Small intestine (tissue), 7 donors: ENCODE measurements around the gene TNC. TPM values are rescaled to one million over a fixed set of nuclear protein-coding genes. Genes with fewer than 3 reads are reported as not detected.
A peak's percentile ranks its signal among the peaks of the same experiment; 100 is the strongest.

ENCODE experiments used
- DNase-seq, 2 donors: peaks; one replicate each; pipeline versions ENCODE4 v3.0.0 to v3.0.0-alpha.2; 2013
- FAIRE-seq: peaks from 2 replicates; lab custom pipeline; 2012; peaks lifted over from hg19 to GRCh38; lab: Jason Lieb, UNC
- H3K27ac ChIP-seq, 3 donors: one replicate each; pipeline ENCODE4 v1.5.1; 2013; ENCODE audit warnings: low read length in 2 of 3, mild to moderate bottlenecking in 2 of 3, control low read depth in 1 of 3, inconsistent platforms in 1 of 3, low read depth in 1 of 3, moderate library complexity in 1 of 3
- H3K27me3 ChIP-seq, 3 donors: one replicate each; pipeline ENCODE4 v1.6.1; 2013; ENCODE audit warnings: low read length in 3 of 3, inconsistent platforms in 1 of 3; ENCODE audit not compliant: control insufficient read depth in 3 of 3, insufficient read depth in 3 of 3
- H3K36me3 ChIP-seq, 3 donors: one replicate each; pipeline ENCODE4 v1.6.1; 2013; ENCODE audit warnings: low read length in 3 of 3, inconsistent platforms in 1 of 3, low read depth in 1 of 3, mild to moderate bottlenecking in 1 of 3, moderate library complexity in 1 of 3; ENCODE audit not compliant: control insufficient read depth in 3 of 3, insufficient read depth in 2 of 3
- H3K4me1 ChIP-seq, 3 donors: one replicate each; pipeline ENCODE4 v1.6.1; 2013; ENCODE audit warnings: low read length in 2 of 3, inconsistent platforms in 1 of 3, low read depth in 1 of 3, mild to moderate bottlenecking in 1 of 3, moderate library complexity in 1 of 3; ENCODE audit not compliant: control insufficient read depth in 3 of 3, insufficient read depth in 2 of 3
- H3K4me3 ChIP-seq, 3 donors: one replicate each; pipeline ENCODE4 v1.5.1; 2013; ENCODE audit warnings: low read length in 3 of 3, control low read depth in 1 of 3, inconsistent platforms in 1 of 3, low read depth in 1 of 3, mild to moderate bottlenecking in 1 of 3, moderate library complexity in 1 of 3
- H3K9me3 ChIP-seq, 2 donors: one replicate each; pipeline ENCODE4 v1.6.1; 2013; ENCODE audit warnings: low read depth in 1 of 2, low read length in 1 of 2; ENCODE audit not compliant: control insufficient read depth in 2 of 2, insufficient read depth in 1 of 2
- WGBS, 3 donors: extraction: QIAGEN DNeasy Blood & Tissue Kit; methylation state at CpG; one replicate each; pipeline ENCODE4 v1.1.7; 2013; 5-methylcytosine and 5-hydroxymethylcytosine counted together
- polyA plus RNA-seq, 4 donors: library from polyadenylated mRNA; stranded (reverse) in 3 of 4; unstranded in 1 of 4; fragments of 200-250 nt in 3 of 4; fragments of 120-200 nt in 1 of 4; gene quantifications; one replicate each; pipeline versions ENCODE4 v1.2.1 to v1.2.3, GENCODE V29; 2013
- donor health status: healthy with polysubstance abuse.
- donor health status: control.
- donor health status: control.
- donor health status: Bipolar disorder and iron deficiency.
- donor health status: healthy.

TNC gene
- polyA plus RNA-seq, 4 donors: 0.54 to 19.6 (median 3.9) TPM

DNA sequence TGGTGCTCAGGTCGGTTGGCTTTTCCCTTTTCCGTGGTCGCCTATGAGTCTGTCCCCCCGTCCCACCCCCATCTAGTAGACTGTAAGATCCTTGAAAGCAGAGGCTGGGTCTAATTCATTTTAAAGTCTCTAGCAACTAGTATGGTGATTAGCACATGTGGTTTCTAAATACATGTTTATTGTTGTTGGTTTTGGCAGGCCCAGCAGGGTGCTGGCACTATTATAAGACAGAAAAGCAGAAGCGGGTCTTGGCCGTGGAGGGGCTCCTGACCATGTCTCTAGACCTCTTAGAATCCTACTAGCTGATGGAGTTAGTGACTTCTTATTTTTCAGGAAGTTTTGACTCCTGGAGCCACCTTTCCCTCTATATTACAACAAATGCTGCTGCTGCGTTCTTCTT is 126.1 kb downstream of the TNC start:
- Histone ChIP-seq H3K9me3 (no peaks in the 10 kb centered on the region), H3K27me3 (no peaks in the 10 kb centered on the region), H3K27ac (no peak overlapping the region), H3K4me1 (no peaks in the 10 kb centered on the region), H3K36me3 (no peaks in the 10 kb centered on the region), H3K4me3 (no peak overlapping the region)
- FAIRE-seq (no peak), DNase-seq (no peak)
- WGBS, 3 donors: 79 to 83% (median 80%) methylated on average over 7 of the region's 7 CpGs

DNA sequence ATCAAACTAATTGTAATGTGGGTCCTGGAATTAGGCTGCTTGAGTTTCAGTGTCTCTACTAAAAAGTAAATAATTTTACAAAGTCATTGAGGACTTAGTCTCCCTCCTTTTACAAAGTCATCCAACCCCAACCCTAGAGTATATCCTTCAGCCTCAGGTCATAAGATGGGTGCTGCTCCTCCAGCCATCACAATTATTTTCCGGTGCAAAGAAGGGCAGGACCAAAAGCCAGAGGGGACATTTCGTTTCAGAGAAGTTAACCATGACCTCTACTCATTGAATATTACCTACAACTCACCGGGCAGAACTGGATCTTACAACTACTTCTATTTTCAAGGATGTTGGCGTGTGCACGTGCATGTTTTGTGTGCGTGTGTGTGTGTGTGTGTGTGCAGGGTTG is 127.1 kb downstream of the TNC start:
- DNase-seq (no peak), FAIRE-seq (no peak)
- Histone ChIP-seq H3K9me3 (no peaks in the 10 kb centered on the region), H3K27ac (no peak overlapping the region), H3K36me3 (no peaks in the 10 kb centered on the region), H3K27me3 (no peaks in the 10 kb centered on the region), H3K4me1 (no peaks in the 10 kb centered on the region), H3K4me3 (no peak overlapping the region)
- 82 to 84% (median 82%) methylated on average over 6 of the region's 6 CpGs for WGBS, 3 donors

DNA sequence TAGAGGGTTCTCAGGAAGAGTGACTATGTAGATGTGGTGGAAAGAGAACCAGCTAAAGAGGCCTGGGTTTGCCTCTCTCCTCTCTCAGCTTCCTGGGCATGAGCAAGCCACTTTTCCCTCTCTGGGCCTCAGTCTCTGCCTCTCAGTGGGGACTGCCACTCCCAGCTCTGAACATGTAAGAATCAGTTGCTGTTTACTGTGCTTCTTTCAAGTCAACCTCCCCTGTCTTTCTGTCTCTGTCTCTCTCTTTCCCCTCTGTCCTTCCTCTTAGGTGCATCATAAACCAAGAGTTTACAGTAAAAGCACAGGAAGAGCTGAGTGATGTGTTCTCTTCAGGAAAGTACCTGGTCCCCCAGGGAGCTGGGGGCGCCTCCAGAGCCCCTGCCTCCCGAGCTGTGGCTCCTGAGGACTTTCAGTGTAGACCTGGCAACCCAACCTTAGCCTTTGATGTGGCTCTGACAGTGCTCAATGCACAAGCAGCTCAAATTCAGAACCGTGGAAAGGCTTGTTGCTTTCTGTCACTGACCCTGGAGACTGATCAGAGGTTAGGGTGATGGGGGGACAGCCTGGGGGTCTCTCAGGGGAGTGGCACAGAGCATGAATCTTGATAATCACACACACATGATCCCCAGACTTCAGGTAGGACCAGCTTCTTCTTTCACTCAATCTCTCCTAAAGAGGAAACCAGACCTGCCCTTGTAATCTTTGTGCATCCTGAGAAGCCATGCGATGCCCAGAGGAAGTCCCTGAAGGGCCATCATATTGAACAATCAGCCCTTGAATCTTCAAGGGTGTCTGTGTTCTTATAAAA is 128.2 kb downstream of the TNC start:
- Histone ChIP-seq H3K4me1 (no peaks in the 10 kb centered on the region), H3K9me3 (no peaks in the 10 kb centered on the region), H3K27ac (no peak overlapping the region), H3K36me3 (no peaks in the 10 kb centered on the region), H3K4me3 (no peak overlapping the region), H3K27me3 (peaks cover 0 to under 1% (median 0%) of the 10 kb centered on the region in 3 donors)
- no peak for DNase-seq
- FAIRE-seq: no peak
- 34 to 50% (median 39%) methylated on average over 4 of the region's 4 CpGs for WGBS, 3 donors

DNA sequence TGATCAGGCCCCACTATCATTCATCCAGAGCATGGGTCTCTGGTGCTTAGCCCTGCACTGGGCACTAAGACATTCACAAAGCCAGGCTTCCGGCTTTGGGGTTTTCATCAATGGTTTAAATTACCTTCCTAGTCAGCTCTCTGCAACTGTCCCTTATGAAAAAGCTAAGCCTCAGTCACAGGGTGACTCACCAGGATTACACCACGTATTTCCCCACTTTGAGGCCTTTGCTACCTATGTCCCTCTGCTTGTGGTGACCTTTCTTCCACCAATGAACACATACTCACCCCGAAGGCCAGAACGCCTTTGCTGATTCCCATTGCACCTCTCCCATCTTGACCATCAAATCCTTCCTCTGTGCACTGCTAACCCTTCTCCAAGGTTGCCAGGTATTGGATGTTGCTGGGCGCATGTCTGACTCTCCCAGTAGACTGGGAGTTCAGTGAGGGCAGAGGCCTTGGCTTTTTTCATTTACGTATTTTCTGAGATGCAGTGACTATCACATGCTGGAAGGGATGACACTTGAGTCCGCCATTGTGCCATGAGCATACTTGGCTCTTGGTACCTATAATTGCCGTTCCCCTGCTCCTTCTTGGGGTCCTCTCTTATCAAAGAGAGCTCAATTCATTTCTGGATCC is 128.9 kb downstream of the TNC start:
- no peak for FAIRE-seq
- Histone ChIP-seq H3K36me3 (no peaks in the 10 kb centered on the region), H3K4me3 (no peak overlapping the region), H3K27me3 (peaks cover 0 to 2% (median 0%) of the 10 kb centered on the region in 3 donors), H3K4me1 (no peaks in the 10 kb centered on the region), H3K27ac (no peak overlapping the region), H3K9me3 (no peaks in the 10 kb centered on the region)
- DNase-seq: peak in 1 of 2 donors; percentile 36
- WGBS, 3 donors: 70 to 86% (median 76%) methylated on average over 8 of the region's 8 CpGs

DNA sequence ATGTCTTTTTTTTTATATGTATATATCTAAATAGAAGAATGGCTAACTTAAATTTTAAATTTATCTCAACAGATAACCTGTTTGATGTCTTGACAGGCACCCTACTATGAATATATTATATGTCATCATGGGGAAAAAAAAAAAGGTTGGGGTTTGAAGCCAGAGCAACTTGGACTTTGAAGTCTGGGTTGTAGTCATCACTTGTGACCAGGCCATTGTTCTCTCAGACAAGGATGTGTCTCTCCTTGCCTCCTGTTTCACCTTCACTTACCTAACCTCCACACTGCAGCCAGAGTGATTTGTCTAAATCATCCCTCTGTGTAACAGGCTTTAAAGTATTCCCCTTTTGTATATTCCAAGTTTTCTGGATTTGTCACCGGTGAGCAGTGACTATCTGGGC is 130.8 kb downstream of the TNC start:
- 79 to 89% (median 84%) methylated on average over 1 of the region's 1 CpG for WGBS, 3 donors
- peak in 1 of 2 donors; percentile 64 for DNase-seq
- no peaks in the 10 kb centered on the region for H3K9me3 ChIP-seq
- no peaks in the 10 kb centered on the region for H3K4me1 ChIP-seq
- FAIRE-seq: no peak
- H3K4me3 ChIP-seq: no peak overlapping the region
- no peak overlapping the region for H3K27ac ChIP-seq
- no peaks in the 10 kb centered on the region for H3K36me3 ChIP-seq
- peaks cover 0 to 2% (median 0%) of the 10 kb centered on the region in 3 donors for H3K27me3 ChIP-seq

DNA sequence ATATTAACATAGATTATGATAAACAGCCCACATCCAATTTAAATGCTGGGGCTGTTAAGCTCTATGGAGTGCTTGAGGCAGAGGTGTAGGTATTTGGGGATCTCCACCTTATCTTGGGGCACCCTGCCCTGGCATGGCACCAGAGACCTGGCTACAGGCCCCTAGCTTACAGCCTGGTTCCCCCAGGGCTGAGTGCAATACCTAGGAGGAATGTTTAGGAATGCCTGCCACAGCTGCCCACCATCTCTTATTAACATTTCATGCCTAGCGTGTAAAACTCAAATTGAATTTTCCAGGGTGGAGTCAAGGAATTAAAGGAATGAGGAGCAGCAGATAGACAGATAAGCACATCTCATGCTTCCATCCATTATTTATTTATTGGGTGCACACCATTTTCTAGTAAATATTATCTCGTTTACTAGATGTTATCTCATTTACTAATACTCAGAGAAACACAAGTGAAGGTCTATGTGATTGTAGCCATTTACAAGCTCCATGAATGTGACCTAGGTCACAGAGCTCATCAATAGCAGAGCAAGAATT is 131.9 kb downstream of the TNC start:
- WGBS, 3 donors: 63 to 67% (median 63%) methylated on average over 2 of the region's 2 CpGs
- Histone ChIP-seq H3K27ac (no peak overlapping the region), H3K9me3 (no peaks in the 10 kb centered on the region), H3K4me1 (no peaks in the 10 kb centered on the region), H3K36me3 (no peaks in the 10 kb centered on the region), H3K27me3 (peaks cover 0 to 2% (median 0%) of the 10 kb centered on the region in 3 donors), H3K4me3 (no peak overlapping the region)
- FAIRE-seq (no peak), DNase-seq (no peak)

DNA sequence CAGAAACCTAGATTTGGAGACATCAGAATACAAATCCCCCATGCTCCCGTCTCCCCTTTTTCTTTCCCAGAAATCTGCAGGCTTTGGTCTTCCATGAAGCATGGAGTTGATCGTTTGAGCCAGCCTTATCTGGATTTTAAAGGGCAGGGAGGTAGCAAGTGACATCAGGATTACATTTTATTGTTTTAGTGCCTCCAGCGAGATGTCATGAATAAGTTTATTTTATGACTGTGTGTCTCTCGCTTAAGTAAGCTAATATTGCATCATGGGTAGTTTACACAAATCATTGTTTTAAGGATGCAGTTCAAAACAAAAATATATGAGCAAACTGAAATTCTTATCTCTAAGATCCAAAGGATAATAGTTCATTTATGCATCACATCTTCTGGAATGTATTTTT is 136.9 kb downstream of the TNC start:
- no peaks in the 10 kb centered on the region for H3K9me3 ChIP-seq
- H3K4me3 ChIP-seq: no peak overlapping the region
- H3K4me1 ChIP-seq: peaks cover 0 to 2% (median 0%) of the 10 kb centered on the region in 3 donors
- FAIRE-seq: no peak
- H3K36me3 ChIP-seq: no peaks in the 10 kb centered on the region
- no peak overlapping the region for H3K27ac ChIP-seq
- WGBS, 3 donors: 14 to 44% (median 27%) methylated on average over 4 of the region's 4 CpGs
- peak; percentile 23 to 73 for DNase-seq
- peaks cover 0 to 2% (median 0%) of the 10 kb centered on the region in 3 donors for H3K27me3 ChIP-seq

DNA sequence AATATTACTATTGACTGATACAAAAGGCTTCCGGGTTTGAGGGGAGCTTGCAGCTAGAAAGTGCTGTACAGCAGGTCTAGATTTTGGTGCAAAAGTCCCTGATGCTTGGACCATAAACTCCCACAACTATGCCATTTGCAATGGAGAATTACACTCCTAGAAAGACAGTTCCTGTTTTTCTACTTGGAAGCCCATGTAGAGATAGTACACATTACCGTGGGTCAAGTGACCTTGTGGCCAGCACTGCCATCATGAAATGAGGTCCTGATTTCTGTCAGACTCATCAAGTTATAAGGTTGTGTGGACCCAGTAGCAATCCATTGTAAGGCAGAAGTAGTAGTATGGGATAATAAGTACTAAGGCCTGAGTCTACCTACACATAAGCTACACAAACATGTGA is 144.7 kb downstream of the TNC start:
- no peaks in the 10 kb centered on the region for H3K9me3 ChIP-seq
- no peaks in the 10 kb centered on the region for H3K27me3 ChIP-seq
- H3K27ac ChIP-seq: no peak overlapping the region
- H3K36me3 ChIP-seq: no peaks in the 10 kb centered on the region
- H3K4me3 ChIP-seq: no peak overlapping the region
- 67 to 83% (median 74%) methylated on average over 2 of the region's 2 CpGs for WGBS, 3 donors
- DNase-seq (no peak), FAIRE-seq (no peak)
- no peaks in the 10 kb centered on the region for H3K4me1 ChIP-seq
